GM19240 (cell line): ENCODE measurements around the gene STK24.

Experiments
- DNase-seq: peaks from one replicate; pipeline ENCODE4 v3.0.0; 2011; ENCODE audit warnings: low spot score; ENCODE audit not compliant: insufficient read length

The STK24 gene

GRCh38 chr13:98492335-98493041 lies 84.4 kb downstream of the STK24 start:
- no peak for DNase-seq

GRCh38 chr13:98490866-98491265 lies 86.0 kb downstream of the STK24 start:
- no peak for DNase-seq

- no peak for DNase-seq
Measured at GRCh38 chr13:98490195-98490836, 86.6 kb downstream of the STK24 start.

GRCh38 chr13:98489446-98490194 lies 87.3 kb downstream of the STK24 start:
- DNase-seq = no peak

- no peak for DNase-seq
Measured at GRCh38 chr13:98488736-98489135, 88.2 kb downstream of the STK24 start.

- DNase-seq = no peak
Measured at GRCh38 chr13:98487522-98487921, 89.4 kb downstream of the STK24 start.

- no peak for DNase-seq
Measured at GRCh38 chr13:98487016-98487415, 89.9 kb downstream of the STK24 start.

GRCh38 chr13:98486412-98486811 lies 90.5 kb downstream of the STK24 start:
- no peak for DNase-seq

GRCh38 chr13:98485561-98485960 lies 91.3 kb downstream of the STK24 start:
- DNase-seq = no peak

- no peak for DNase-seq
Measured at GRCh38 chr13:98484289-98485219, 92.4 kb downstream of the STK24 start.

GRCh38 chr13:98483601-98484288 lies 93.2 kb downstream of the STK24 start:
- no peak for DNase-seq

GRCh38 chr13:98482476-98483444 lies 94.1 kb downstream of the STK24 start:
- DNase-seq = no peak

- DNase-seq = no peak
Measured at GRCh38 chr13:98480915-98481877, 95.7 kb downstream of the STK24 start.

GRCh38 chr13:98479496-98480003 lies 97.4 kb downstream of the STK24 start:
- DNase-seq = no peak

GRCh38 chr13:98478189-98479129 lies 98.4 kb downstream of the STK24 start:
- peak; percentile 38 for DNase-seq

GRCh38 chr13:98476538-98476966 lies 100.4 kb downstream of the STK24 start:
- DNase-seq = peak; percentile 95

- DNase-seq = peak; percentile 37
Measured at GRCh38 chr13:98476106-98476505, 100.8 kb downstream of the STK24 start.
